NCI-H187 (cell line): ENCODE data around the gene ABHD16A.
"Not testable (repeated sequence)": the region's sequence is repeated elsewhere in the genome, so short reads cannot be mapped to it uniquely, and the experiment has no call there.

Source experiments
- DNase-seq, 2 experiments: peaks; one replicate each; lab custom pipeline; 2025; lab: John Stamatoyannopoulos, UW

Gene ABHD16A

DNA sequence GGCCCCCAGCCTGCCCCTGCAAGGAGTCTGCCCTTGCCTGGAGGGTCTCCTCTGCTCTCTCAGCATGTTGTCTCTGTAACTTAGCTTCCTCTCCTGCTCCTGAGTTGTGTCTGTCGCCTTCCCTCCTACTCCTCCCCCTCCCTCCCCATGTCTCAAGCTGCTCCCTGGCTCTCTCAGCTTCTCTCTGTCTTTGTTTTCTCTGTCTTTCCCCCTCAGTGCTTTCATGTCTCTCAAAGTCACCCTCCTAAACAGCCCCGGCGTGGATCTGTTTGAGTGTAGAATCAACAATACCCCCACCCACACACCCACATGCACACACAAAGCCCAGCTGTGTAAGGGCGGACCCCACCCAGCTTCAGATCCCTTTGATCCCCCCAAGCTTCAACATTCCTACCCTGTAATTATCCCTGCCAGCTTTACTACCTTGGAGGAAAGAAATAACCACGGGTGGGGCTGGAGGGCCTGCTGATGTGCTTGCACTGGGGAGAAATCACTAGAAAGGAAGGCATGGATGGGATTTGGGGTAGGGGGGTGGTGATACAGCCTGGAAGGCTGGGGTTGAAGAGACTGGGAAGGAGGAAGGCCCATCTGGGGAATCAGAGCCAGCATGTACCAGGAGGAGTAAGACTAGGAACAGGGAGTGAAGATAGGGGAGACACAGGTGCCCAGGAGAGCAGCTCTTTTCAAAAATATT lies 11.0 kb upstream of the ABHD16A start:
- no peak for DNase-seq

DNA sequence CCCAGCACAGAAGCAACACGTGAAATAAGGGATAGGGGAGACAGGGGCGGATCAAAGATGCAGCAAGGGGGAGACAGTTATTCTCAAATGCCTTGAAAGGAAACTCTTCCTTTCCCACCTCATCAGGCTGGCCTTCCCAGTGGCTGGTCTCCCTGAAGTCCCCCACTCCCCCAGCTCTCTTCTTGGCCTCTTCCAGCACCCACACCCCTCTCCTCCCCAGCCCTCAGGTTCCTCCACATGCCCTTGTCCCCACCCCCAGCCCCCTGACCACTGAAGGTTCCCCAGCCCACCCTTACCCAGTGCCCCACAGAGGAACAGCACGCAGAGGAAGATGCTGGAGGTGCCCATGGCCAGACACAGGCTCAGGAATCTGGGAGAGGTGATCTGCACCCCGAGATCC lies 10.3 kb upstream of the ABHD16A start:
- no peak for DNase-seq

DNA sequence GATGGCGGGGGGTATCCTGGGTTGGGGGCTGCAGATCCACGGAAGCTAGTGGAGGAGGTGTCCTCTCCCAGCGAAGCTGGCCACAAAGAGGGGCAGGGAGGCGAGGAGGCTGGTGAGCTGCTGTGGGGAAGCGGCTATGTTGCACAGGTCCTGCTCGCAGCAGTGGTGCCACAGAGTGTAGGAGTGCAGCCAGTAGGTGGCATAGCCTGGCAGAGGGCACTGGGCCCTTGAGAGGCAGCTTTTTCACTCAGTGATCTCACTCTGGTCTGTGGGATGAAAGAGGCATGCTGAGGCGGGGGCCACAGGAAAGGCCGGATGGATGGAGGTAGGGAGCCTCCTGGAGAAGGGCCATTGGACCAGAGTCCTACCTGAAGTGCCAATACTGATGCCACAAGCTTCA lies 9.2 kb upstream of the ABHD16A start:
- no peak for DNase-seq

DNA sequence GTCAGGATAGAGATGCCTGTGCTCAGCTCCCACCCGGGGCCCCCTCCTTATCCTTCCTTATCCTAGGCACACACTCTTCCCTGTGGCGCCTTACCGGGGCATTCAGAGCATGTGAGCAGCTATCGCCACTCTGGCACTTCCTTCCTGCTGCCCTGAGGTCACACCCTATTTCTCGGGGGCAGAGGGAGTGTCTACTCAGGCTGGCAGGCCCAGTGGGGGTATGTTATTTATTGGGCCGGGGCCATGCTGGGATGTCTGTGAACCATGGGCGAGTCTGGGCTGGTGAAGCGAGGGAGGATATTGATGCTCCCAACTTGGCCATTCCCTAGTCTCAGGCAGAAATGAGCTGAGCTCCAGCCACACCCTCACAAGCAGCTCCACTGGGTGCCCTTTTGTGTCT lies 8.1 kb upstream of the ABHD16A start:
- no peak for DNase-seq

DNA sequence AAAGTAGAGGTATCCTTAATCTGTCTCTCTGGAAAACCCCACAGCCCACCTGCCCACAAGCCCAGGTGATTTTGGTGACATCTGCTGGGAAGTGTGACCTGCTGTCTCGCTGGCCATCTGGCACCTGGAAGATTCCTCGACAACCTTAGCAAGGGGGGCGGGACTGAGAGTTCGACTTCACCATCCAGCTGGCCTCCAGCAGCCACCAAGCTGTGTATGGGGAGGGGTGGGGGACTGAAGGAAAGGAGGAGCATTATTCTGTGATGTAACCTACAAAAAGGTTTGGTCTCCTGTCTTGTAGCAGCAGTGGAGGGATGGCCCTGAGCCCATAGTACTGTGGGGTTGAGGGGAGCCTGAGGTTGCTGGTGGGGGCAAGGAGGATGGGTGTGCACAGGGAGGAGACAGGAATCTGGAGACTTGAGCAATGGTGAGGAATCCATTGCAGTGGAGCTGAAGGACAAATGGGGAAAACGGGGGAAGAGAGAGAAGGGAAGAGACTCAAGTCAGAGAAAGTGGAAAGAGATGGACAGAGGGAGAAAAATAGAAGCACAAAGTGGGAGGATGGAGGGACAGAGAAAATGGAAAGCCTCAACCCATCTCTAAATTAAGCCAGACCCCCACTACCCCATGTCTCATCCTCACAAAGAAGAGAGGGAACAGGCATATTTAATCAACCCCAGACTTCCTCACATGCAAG lies 7.5 kb upstream of the ABHD16A start:
- DNase-seq = no peak

DNA sequence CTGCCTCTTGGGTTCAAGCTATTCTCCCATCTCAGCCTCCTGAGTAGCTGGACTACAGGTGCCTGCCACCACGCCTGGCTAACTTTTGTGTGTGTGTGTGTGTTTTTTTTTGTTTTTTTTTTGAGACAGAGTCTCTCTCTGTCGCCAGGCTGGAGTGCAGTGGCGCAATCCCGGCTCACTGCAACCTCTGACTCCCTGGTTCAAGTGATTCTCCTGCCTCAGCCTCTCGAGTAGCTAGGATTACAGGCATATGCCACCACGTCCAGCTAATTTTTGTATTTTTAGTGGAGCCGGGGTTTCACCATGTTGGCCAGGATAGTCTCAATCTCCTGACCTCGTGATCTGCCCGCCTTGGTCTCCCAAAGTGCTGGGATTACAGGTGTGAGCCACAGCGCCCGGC lies 6.0 kb upstream of the ABHD16A start:
- DNase-seq = not testable (repeated sequence)

DNA sequence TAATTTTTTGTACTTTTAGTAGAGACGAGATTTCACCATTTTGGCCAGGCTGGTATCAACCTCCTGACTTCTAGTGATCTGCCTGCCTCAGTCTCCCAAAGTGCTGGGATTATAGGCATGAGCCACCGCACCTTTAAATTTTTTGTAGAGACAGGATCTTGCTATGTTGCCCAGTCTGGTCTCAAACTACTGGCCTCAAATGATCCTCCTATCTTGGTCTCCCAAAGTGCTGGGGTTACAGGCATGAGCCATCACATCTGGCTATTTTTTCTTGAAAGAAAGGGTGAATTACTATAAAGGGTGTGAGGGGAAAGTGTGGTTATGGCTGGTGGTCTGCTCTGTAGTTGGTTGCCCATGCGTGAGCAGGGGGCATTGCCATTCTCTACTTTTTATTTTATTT lies 5.1 kb upstream of the ABHD16A start:
- no peak for DNase-seq

DNA sequence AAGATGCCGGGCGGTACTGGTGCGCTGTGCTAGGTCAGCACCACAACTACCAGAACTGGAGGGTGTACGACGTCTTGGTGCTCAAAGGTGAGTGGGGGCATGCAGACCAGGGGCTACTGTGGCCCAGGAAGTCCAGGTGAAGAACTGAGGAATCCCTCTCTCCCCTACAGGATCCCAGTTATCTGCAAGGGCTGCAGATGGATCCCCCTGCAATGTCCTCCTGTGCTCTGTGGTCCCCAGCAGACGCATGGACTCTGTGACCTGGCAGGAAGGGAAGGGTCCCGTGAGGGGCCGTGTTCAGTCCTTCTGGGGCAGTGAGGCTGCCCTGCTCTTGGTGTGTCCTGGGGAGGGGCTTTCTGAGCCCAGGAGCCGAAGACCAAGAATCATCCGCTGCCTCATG lies 4.6 kb upstream of the ABHD16A start:
- DNase-seq = no peak

DNA sequence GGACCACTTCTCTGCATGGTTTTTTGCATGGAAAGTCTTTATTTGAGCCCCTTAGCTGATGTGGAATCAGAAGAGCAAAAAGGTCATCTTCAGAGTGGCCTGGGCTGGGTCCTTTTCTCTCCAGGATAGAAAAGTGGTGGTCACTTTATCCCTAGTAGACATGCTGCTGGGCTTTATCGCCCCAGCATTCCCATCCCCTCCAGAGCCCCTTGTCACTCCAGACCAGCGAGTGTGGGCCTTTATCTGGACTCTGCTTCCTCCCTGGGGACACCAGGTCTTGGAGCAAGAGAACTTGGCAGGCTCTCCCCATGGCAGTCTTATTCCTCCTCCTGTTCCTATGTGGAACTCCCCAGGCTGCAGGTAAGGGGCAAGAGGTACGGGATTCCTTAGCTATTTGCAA lies 3.5 kb upstream of the ABHD16A start, which contains the start of gene LY6G6F:
LY6G6F (plus strand) TSS at position 268 of the 400 bp plus-strand sequence; CDS start at position 309, 41 bp downstream.
- no peak for DNase-seq

DNA sequence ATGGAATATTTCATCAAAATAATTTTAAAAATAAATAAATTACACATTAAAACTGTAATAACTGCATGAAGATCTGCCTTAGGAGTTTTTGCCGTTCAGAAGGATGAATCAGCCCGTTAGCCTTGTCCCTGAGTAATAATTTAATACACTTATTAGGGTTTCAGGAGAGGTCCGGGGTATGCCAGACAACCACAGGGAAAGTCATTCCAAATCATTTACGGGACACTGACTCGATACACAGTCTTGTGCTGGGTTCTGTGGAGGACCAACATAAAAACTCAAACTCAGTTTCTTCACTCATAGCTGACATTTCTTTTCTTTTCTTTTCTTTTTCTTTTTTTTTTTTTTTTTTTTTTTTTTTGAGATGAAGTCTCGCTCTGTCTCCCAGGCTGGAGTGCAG lies 2.8 kb upstream of the ABHD16A start:
- DNase-seq = no peak

DNA sequence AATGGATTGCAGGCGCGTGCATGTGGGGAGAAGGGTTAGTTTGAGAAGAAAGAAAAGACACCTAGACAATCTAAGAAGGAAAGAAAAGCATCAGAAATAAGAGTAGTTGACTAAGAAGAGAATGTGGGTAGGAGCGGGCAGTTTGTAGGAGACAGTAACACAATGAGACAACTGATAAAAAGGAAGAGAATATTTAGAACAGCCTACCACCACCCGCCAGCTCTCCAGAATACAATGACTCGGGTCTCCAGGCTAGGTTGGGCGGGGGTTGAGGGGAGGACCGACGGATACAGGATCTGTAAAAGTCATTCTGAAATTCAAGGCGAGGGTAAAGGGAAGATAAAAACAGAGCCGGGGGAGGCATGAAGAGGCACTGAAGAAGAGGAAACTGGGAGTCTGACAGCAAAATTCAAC lies 712 bp downstream of the ABHD16A start:
- DNase-seq = no peak

DNA sequence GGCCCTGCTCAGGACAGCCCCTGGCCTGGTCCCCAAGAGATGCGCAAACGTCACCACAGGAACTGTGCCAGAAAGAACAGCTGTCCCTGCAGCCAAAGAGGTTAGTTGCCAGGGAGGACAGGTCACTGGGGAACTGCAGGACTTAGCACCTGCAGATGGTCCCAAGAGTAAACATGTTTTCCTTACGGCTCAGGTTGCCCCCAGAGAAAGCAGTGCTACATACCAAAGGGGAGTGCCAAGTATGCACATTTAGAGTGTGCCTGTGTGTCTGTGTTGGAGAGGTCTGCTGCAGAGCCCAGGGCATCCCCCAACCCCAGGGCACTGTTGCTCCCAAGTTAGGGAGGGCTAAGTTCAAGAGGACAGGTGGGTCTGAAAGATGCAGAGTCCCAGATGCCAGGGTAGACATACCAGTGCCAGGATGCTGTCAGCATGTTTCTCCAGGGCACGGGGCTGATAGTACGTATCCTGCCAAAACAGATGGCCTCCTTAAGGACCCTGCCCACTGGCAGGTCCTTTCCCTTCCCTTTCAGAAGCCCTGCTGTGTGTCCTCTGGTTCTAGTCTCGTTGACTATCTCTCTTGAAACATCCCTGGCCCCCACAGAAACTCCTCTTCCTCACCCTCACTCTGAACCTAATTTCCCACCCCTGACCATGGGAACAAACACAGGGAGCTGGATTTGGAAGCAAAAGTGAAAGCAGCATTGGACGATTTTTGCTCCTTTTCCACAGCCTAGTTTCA lies 1.3 kb downstream of the ABHD16A start:
- DNase-seq = no peak

DNA sequence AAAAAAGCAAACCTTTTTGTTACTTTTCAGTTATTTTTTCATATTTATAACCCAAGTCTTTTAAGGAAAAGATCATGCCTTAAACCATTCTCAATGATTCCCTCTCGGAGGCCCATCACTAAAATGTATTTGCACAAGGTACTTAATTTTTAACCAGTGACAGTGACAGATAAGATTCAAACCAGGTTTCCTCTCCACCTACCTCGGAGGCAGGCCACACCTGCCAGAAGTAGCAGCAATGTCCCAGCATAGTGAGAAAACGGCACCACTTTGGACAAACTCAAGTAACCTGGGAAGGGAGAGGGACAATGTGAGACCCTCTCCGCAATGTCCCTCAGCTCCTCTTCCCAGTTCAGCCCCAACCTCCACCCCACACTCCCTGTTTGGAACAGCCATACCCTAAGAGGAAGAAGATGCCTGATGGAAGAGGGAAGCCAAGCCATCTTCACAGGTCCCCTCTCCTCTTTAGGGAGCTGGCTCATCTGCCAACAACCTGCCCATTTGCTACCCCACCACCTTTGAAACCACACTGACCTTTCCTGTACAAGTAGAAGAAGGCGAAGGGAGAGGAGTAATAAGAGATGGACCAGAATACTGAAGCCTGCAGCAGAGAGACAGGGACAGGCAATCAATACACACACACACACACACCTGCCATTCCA lies 2.3 kb downstream of the ABHD16A start:
- DNase-seq = no peak

DNA sequence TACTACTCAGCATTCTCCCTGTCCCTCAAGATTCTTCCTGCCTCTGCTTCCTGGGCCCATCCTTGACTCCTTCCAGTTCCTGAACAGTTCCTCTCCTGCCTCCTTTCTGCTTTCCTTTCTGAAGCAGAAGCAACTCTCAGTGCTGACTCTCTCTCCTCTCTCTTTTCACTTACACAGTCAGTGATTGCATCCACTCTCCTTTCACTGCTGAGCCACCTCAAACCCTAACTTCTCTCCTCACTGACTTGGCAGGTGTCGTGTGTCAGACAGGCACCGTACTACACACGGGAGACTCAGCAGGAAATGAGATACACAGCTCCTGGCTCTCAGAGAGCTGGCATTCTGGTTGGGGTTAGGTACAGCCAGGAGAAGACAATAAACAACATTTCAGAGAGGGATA lies 5.6 kb downstream of the ABHD16A start:
- no peak for DNase-seq

DNA sequence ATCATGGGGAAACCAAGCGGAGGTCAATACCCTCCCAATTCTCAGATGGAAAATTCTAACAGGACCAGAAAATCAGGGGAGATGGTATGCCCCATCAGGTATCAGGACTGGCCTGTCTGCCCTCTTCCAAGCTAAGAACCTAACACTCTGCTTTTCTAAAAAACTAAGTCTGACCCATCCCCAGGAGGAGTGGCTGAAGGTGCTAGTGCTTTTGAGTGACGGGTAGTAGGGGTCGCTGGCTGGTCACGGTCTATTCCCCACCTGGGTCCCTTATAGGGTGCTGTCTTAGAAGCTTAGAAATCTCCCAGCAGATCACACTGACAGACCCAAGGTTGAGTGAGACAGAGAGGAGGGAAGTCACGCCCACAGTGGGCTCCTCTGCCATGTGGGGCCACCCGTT lies 9.6 kb downstream of the ABHD16A start:
- no peak for DNase-seq

DNA sequence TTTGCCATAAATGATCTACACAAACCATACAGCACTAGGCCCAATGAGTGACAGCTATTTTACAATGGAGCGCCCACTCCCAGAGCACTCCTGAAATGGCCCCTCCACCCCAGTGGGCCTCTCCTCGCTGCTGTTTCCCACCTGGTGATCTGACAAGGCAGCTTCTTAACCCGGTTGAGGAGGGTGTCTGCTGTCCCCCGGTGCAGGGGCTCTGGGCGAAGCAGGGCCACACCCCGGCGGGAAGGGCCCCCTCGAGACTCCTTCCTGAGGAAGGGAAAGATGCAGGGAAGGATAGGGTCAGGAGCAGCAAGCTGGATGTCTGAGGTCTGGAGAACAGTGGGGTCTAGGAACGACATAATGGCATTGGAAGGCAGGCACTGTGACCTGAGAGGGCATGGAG lies 10.2 kb downstream of the ABHD16A start:
- no peak for DNase-seq

DNA sequence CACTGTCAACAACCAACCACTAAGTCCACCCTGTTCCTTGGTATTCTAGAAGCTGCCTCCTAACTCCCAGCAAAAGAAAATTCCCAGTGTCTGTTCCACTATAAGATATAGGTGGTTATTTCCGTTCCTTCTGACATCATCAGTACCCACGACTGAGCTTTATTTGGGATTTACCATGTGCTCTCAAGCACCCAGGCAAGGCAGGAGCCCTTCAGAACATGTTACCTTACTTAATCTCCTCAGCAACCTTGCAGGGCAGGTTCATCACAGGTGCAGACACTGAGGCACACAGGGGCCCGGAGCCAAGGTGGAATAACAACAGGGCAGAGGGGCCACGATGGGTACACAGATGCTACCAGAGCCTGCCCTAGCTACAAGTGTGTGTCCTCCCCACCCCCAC lies 10.8 kb downstream of the ABHD16A start:
- no peak for DNase-seq

DNA sequence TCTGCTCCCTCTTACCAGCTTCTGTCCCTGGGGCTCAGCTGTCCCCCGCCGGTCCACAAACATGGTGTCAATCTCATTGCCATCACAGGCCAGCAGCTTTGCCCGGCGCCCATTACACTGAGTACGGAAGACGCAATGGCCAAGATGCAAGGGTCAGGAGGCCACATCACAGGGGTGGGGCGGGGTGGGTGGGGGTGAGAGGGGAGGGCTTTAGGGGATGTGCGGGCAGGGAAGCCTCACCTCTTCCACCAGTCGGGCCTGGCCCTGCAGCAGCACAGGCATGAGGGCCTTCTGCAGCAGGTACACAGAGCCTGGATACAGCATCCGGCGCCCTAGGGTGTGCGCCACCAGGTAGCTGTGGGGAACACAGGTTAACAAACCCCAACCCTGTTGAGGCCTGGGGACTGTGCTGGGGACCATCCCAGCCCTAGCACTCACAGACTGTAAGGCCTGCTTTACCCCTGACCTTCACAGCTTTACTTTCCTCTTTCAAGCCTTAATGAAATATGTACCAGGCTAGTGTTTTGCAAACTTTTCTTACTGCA lies 11.5 kb downstream of the ABHD16A start:
- no peak for DNase-seq

DNA sequence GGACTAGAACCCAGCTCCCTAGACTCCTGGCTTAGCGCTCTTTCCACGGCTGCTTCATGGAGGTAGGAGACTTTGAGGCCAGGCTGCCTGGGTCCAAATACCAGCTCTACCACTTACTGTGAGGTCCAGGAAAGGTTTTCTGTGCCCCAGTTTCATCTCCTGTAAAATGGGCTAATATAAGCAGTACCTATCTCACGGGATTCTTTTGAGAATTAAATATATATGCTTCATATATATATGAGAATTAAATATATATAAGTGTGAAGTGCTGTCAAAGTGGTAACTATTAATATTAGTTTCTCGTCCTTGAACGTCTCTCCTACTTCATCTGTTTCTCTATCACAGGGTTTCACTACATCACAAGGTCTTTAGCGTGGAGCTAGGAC lies 12.1 kb downstream of the ABHD16A start:
- no peak for DNase-seq

DNA sequence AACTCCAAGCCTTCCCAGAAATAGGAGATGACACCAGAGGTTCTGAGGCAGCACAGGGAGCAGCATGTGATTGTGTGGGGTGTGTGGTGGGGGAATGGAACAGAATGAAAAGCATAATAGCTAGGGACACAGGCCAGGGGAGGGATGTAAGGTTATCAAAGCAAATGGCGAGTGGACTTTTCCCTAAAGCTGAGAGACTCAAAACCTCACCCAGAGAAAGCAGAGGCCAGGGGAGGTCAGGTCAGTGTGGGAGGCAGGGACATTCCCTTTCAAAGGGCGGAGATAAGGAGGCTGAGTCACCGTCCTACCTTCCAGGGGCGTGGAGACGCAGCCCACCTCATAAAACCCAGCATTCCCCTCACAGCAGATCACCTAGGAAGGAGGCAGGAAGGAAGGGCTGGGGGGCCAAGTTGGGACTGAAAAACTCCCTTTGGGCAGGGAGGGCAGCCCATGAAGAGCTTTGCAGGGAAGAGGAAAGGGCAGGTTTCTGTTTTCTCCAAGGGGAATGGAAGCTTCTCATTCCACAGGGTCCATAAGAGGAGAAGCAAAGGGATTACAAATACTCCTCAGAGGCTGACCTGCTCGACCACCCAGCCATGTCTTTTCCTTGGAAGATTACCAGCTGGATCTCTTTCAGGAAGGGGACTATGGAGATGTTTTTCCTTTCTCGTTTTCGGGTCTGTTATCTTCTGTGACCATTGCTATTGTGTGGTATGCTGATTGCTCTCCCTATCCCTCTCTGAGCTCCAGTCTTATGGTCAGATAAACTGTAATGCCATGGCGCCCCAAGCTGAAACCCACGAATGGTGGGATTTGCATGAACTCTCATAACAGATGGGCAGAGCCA lies 12.7 kb downstream of the ABHD16A start:
- no peak for DNase-seq
